ENCODE measurements around the gene TBX4. TPM values are rescaled to one million over a fixed set of nuclear protein-coding genes. Genes with fewer than 3 reads are reported as not detected.

TBX4 gene
- polyA plus RNA-seq, 2 of the 4 experiments (the other 2 are of a cell fraction) = 0.17 to 0.18 TPM

GRCh38 chr17:61442136-61442775 lies 10.0 kb upstream of the TBX4 start:
- no peak for ATAC-seq

GRCh38 chr17:61442878-61443474 lies 9.2 kb upstream of the TBX4 start:
- Histone ChIP-seq H3K4me1 (peaks cover 13% of the 10 kb centered on the region), H3K4me2 (no peak overlapping the region), H3K9me3 (peaks cover 5% of the 10 kb centered on the region; the same call in 2 of the 3 replicates), H3K27ac (no peak overlapping the region), H3K4me3 (no peak overlapping the region)
- TF ChIP-seq HEYL (CRISPR knock-in tag; IDR thresholded peaks at IDR 0.05) = no peak
- no peak for TF ChIP-seq ZNF302 (CRISPR knock-in tag; IDR thresholded peaks at IDR 0.05)
- no peak for TF ChIP-seq KDM1A (IDR thresholded peaks at IDR 0.05; ENCODE audit: low read depth)
- TF ChIP-seq NPAS2 (CRISPR knock-in tag; IDR thresholded peaks at IDR 0.05; ENCODE audit: borderline replicate concordance) = no peak
- no peak for TF ChIP-seq GATA3 (IDR thresholded peaks at IDR 0.05; ENCODE audit: borderline replicate concordance)
- TF ChIP-seq CBX2 (IDR thresholded peaks at IDR 0.05; ENCODE audit: borderline replicate concordance, low read depth) = no peak
- no peak for TF ChIP-seq FOSB (CRISPR knock-in tag; IDR thresholded peaks at IDR 0.05)
- TF ChIP-seq ZFP36 (IDR thresholded peaks at IDR 0.05; ENCODE audit: borderline replicate concordance, partially characterized antibody) = no peak
- TF ChIP-seq ELK1 (IDR thresholded peaks at IDR 0.05; ENCODE audit: low read depth, low read length) = no peak
- no peak for TF ChIP-seq ESRRA (IDR thresholded peaks at IDR 0.05; ENCODE audit: borderline replicate concordance, low read length)
- no peak for TF ChIP-seq ZSCAN20 (CRISPR knock-in tag; IDR thresholded peaks at IDR 0.05)
- ATAC-seq (no peak), FAIRE-seq (no peak), DNase-seq (ENCODE audit: low read depth in 1 of 2, low spot score in 1 of 2) (no peak)
- WGBS (ENCODE audit: missing lambda C conversion rate) = 70% methylated on average over 10 of the region's 11 CpGs
- CTCF ChIA-PET = interaction anchor here (0.9 to 2.8 kb wide), 3 partner anchors 26 to 132 kb away, joined by 3 to 9 read pairs (median 3); no protein-coding TSS in a partner anchor
- POLR2A ChIA-PET = no interaction called here

More at GRCh38 chr17:61442136-61442775, 10.0 kb upstream of the TBX4 start:
- no peak overlapping the region for H3K27ac ChIP-seq
- no peak overlapping the region for H3K4me2 ChIP-seq
- ChIA-PET POLR2A (no interaction called here), CTCF (interaction anchor here (0.9 to 2.8 kb wide), 4 partner anchors 25 to 132 kb away, joined by 3 to 9 read pairs (median 3); no protein-coding TSS in a partner anchor)
- H3K4me1 ChIP-seq = peaks cover 13% of the 10 kb centered on the region
- no peak for TF ChIP-seq BCL3 (IDR thresholded peaks at IDR 0.05)
- no peak for TF ChIP-seq HDAC2 (IDR thresholded peaks at IDR 0.05)
- no peak for TF ChIP-seq JUNB (IDR thresholded peaks at IDR 0.05)
- TF ChIP-seq EHF (CRISPR knock-in tag; IDR thresholded peaks at IDR 0.05) = no peak
- TF ChIP-seq POLR2A (IDR thresholded peaks at IDR 0.05; ENCODE audit: low read length) = no peak
- no peak for DNase-seq (ENCODE audit: low read depth in 1 of 2, low spot score in 1 of 2)
- no peak for FAIRE-seq
- H3K4me3 ChIP-seq = no peak overlapping the region
- peaks cover 12% of the 10 kb centered on the region; the same call in 2 of the 3 replicates for H3K9me3 ChIP-seq
- WGBS (ENCODE audit: missing lambda C conversion rate) = 77% methylated on average over 4 of the region's 4 CpGs

GRCh38 chr17:61443475-61443882 lies 8.7 kb upstream of the TBX4 start:
- H3K4me2 ChIP-seq = no peak overlapping the region
- WGBS (ENCODE audit: missing lambda C conversion rate) = 84% methylated on average over 7 of the region's 18 CpGs
- ChIA-PET POLR2A (interaction anchor here (0.7 kb wide), 1 partner anchor 12 kb away, joined by 4 read pairs; no protein-coding TSS in a partner anchor), CTCF (interaction anchor here (0.9 to 1.9 kb wide), 3 partner anchors 25 to 131 kb away, joined by 3 to 7 read pairs (median 4); no protein-coding TSS in a partner anchor)
- no peaks in the 10 kb centered on the region; the same call in 2 of the 3 replicates for H3K9me3 ChIP-seq
- peaks cover 13% of the 10 kb centered on the region for H3K4me1 ChIP-seq
- no peak overlapping the region for H3K4me3 ChIP-seq
- TF ChIP-seq HOXB13 (CRISPR knock-in tag; IDR thresholded peaks at IDR 0.05; ENCODE audit: low read depth) = no peak
- TF ChIP-seq CTCF (IDR thresholded peaks at IDR 0.05) = no peak
- no peak for TF ChIP-seq GATA3 (IDR thresholded peaks at IDR 0.05; ENCODE audit: borderline replicate concordance)
- TF ChIP-seq HDAC2 (IDR thresholded peaks at IDR 0.05) = no peak
- TF ChIP-seq POLR2A (IDR thresholded peaks at IDR 0.05; ENCODE audit: low read length) = no peak
- no peak for TF ChIP-seq EHMT2 (IDR thresholded peaks at IDR 0.05; ENCODE audit: low read depth)
- no peak for TF ChIP-seq RCOR1 (IDR thresholded peaks at IDR 0.05; ENCODE audit: low read depth, low read length)
- no peak for TF ChIP-seq BCL3 (IDR thresholded peaks at IDR 0.05)
- TF ChIP-seq ZC3H11A (IDR thresholded peaks at IDR 0.05) = no peak
- no peak for TF ChIP-seq ZFP36 (IDR thresholded peaks at IDR 0.05; ENCODE audit: borderline replicate concordance, partially characterized antibody)
- FAIRE-seq (no peak), ATAC-seq (no peak), DNase-seq (ENCODE audit: low read depth in 1 of 2, low spot score in 1 of 2) (no peak)
- H3K27ac ChIP-seq = no peak overlapping the region

All from A549 (cell line).